Fibroblast of the conjunctiva (primary cell): ENCODE data around the gene MON1A.
"Not testable (repeated sequence)": the region's sequence is repeated elsewhere in the genome, so short reads cannot be mapped to it uniquely, and the experiment has no call there.

Source experiments
- DNase-seq: peaks from one replicate; pipeline ENCODE4 v3.0.0-alpha.2; 2010; ENCODE audit warnings: low read depth

Gene MON1A

DNA sequence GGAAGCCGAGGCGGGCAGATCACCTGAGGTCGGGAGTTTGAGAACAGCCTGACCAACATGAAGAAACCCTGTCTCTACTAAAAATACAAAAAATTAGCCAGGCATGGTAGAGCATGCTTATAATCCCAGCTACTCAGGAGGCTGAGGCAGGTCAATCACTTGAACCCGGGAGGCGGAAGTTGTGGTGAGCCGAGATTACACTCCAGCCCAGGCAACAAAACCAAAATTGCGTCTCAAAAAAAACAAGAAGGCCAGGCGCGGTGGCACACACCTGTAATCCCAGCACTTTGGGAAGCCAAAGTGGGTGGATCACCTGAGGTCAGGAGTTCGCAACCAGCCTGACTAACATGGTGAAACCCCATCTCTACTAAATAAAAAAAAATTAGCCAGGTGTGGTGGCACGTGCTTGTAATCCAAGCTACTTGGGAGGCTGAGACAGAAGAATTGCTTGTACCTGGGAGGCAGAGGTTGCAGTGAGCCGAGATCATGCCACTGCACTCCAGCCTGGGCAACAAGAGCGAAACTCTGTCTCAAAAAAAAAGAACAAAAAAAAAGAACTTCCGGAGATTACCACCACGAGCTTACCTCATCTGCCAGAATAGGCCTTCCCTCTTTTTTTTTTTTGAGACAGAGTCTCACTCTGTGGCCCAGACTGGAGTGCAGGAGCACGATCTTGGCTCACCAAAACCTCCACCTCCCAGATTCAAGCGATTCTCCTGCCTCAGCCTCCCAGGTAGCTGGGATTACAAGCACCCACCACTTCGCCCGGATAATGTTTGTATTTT is 11.6 kb downstream of the MON1A start:
- not testable (repeated sequence) for DNase-seq

DNA sequence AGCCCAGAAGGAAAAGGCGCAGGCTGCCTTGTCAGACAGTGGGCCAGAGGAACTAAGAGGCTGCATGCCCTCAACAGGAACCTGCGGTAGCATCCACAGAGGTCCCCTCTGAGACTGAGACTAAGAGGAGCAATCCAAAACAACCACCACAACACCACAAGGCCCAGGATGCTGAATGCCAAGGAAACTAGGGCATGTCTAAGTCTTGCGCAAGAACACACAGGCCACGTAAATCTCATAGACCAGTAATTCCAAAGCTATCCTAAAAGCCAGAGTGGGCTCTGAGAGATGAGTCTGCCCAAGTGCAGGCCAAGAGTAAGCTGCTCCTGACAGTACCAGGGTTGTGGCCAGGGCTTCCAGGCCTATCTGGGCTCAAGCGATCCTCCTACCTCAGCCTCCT is 12.9 kb downstream of the MON1A start:
- DNase-seq, result no peak

DNA sequence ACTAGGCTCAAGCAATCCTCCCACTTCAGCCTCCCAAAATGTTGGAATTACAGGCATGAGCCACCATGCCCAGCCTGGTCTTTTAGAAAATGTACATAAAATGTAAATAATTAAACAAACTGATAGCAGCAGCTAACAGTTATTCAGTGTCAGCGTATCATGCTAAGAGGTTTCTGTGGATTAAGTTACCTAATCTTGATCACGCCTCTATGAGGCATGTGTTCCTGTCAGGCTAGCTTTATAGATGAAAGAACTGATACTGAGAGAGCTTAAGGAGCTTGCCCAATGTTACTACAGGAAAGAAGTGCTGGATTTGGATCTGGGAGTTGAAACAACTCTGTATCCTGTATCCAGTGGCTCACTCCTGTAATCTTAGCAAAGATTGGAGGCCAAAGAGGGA is 14.7 kb downstream of the MON1A start:
- DNase-seq, result no peak

DNA sequence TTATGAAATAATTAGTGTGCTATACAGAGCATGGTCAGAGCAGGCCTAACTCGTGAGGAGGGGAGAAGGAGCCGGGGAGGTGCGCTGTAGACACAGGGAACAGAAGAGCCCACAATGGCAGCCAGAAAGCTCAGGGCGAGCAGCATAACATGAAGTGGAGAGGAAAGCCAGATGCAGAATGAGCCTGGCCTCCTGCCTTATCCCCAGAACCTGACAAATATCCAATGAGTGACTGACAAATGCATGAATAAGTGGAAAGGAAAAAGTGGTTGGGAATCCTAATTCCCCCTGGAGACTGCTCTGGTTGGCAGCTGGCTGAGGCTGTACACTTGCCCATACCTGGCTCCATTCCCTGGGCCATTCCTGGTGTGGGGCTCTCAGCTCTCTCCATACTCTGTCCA is 16.7 kb downstream of the MON1A start:
- DNase-seq, result no peak

DNA sequence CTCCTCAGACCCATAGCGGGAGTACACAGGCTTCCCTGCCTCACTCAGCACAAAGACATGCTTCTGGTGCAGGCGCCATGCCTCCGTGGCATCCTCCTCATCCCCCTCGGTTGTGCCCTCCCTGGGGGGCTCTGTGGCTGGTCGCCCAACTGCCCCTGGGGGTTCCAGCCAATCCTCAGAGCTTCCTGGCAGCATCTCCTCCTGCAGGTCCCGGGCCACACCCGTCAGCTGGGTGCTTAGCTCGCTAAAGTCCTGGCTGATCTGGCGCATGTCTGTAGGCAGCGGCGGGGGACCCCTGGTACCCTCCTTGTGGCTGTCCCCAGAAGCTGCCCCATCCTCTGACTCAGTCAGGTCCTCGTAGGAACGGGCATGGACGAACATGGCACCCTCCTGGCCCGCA is 18.0 kb downstream of the MON1A start:
- DNase-seq, result no peak

DNA sequence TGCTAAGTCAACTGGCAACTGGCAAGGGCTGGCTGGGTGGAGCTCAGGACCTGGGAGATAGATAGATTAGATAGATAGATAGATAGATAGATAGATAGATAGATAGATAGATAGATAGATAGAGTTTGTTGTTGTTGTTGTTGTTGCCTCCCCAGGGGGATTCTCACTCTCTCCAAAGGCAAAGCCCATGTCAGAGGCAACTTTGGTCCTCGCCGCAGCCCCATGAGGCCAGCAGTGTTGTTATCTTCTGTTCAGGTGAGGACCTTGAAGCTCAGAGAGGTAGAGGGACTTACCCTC is 18.5 kb downstream of the MON1A start:
- no peak for DNase-seq

DNA sequence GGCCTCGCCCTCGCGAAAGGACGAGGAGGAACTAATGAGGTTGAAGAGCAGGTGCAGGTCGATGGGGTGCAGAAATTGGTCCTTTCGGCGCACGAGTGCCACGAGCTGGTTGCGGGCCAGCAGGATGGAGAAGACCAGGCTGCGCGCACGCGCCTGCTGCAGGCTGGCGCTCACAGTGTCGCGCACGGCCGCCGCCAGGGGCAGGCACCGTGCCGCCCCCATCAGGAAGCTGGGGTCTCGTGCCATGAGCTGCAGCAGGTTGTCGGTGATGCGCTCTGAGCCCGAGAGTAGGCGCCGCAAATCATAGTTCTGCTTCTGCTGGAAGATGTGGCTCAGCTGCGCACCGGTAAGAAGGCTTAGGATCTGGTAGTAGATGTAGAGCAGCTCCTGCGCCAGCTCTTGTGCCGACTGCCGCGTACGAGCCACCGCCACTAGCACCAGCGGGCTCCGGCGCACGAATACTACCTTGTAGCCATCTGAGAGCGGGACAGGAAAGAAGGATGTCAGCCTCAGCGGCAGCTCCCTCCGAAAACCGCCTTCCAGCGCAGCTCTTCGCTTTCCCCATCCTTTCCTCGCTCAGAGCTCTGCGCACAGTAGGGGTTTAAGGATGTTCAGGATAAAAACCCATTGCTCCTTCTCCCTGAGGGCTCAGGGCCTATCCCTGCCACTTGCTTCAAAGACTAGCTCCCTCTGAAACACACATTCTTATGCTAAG is 19.0 kb downstream of the MON1A start:
- no peak for DNase-seq

DNA sequence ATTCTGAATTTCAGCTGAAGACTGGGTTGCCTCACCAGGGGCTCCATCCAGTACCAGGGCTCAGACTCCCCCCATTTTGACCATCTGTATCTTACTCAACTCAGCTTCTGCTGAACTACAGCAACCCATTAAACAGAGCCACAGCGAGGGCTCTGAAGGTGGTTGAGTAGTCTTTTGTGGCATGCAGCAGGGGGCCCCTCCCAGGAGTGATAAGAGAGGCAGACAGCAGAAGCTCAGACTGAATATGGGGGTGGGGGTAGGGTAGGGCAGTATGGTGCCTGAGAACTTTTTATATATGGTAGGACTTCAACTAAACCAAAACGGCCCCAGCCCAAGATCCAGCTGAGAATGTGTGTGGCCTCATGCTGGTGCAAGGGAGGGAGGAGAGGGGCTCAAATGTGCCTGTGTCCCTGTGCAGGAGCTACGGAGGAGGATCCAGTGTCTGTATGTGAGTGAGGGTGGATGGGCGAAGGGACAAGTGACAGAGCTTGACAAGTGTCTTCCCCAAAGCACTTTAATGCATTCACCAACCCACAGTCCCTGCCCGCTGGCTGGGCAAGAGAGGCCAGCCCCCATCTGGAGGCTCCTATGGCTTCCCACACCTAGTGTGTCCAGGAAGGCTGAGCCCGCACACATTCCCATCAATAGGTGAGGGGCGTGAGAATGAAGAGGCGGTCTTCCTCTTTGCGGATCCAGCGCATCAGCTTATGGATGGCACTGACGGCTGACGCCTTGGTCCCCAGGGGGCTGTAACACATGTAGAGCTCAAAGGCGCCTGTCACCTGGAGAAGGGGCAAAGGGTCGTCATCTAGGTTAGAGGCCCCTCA is 21.0 kb downstream of the MON1A start:
- DNase-seq, result no peak

DNA sequence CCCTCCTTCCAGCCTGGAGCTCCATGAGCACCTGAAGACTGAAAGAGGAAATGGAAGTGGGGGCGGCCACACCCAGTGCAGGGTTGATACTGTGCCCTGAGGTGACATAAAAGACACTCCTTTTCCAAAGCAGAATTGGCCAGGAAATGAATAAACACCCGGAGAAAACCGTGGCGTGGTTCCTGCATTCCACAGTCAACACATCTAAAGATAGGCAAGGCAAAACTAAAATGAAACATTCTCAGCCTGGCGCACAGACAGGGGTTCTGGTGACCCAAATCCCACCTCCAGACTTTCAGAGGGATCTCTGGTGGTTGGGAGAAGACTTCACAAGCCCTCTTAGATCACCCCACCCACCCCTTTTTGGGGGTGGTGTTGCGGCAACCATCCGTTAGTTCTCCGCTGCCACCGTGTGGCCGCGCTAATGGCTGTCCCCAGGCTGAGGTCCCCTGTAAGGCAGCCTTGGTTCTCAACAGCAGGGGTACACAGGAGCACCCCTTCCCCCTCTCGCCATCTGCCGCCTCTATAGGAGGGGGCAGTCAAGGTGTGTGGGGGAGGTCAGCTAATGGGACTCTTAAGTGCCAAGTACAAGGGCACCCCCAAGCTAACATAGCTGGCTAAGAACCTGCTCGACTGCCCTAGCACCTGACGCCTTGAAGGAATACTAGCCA is 23.4 kb downstream of the MON1A start:
- DNase-seq, result no peak

DNA sequence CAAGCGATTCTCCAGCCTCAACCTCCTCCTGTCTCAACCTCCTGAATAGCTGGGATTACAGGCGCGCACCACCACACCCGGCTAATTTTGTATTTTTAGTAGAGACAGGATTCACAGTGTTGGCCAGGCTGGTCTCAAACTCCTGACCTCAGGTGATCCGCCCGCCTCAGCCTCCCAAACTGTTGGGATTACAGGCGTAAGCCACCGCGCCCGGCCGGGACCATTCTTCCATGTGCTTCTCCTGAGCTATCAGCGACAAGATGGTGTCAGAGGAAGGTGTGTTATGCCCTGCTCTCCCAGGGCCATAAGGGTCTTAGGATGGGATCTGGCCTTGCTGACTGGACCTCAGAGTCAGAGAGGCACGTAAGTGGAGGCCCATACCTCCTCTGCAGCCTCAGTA is 25.2 kb downstream of the MON1A start:
- DNase-seq, result not testable (repeated sequence)

DNA sequence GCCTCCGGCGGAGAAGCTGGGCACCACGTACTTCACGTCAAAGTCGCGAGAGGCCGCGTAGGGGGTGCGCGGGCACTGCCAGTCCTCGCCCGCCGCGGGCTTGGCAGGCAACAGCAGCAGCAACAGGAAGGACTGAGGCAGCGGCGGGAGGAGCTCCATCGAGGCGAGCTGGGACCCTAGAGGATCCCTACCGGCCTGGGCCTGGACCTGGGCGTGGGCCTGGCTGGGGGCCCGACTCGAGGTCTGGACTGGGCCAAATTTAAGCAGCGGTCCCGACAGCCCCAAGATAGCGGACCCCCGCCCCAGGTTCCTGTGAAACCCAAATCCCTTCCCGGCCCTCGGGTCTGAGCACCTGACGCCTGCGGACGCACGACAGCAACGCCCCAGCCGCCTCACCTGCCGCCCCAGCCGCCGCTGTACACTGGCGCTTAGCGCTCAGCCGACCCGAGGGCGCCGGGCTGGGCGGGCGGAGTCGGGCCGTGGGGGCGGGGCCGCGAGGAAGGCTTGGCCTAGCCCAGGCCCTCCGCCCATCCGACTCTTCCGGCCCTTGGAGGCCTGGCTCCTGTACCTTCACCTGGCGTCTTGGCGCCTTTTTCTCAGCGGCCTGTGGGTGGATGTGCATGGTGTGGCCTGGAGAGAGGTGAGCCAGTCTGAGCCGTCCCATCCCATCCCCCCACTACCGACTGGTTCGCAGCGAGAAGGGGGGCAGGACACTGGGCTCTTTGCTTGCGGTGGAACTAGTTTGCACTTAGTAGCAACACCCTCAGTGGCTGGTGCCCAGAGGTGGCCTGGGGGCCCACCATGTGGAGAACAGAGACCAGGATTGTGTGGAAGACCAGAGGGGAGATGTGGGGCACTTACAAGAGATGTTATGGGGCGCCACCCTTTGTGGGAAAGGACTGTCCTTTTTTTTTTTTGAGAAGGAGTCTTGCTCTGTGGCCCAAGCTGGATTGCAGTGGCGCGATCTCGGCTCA is 25.9 kb downstream of the MON1A start, which contains the start of gene MST1R:
Gene MST1R (minus strand): TSS at position 423 of the 974 bp plus-strand sequence. CDS start 264 bp downstream, at position 159.
- no peak for DNase-seq

DNA sequence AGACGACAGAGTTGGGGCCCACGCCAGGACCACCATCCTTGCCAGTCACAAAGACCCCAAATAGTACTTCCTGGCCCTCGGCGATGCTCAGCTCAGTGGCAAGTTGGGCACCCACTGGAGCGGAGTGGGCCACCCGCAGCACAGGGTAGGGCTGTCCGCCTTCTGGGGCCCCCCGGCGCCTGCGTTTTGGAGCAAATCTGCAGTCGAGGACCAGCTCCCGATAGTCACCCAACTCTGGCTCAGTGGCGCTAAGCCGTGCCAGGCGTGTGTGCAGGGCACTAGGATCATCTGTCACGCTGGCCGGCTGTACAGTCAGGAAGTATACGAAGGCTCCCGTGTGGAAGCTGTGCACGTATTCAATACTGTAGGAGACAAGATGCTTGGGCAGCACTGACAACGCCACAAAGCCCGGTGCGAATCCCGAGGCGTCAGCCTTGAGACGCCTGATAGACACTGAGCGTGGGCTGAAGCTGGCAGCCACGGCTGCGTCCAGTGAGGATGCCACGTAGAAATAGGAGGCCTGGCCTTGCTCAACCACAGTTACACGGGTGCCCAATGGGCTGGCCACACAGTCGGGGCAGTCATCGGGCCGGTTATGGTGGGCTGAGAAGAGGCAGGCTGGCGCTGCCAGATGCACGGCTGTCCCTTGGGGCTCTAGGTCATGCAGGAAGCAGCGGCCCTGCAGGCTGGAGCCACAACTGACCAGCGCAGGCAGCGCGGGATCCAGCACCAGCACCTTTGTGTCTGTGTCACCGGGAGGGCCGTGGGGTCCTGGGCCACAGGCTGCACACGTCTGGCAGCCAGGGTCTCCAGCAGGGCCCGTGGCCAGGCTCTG is 26.9 kb downstream of the MON1A start:
- DNase-seq, result no peak

DNA sequence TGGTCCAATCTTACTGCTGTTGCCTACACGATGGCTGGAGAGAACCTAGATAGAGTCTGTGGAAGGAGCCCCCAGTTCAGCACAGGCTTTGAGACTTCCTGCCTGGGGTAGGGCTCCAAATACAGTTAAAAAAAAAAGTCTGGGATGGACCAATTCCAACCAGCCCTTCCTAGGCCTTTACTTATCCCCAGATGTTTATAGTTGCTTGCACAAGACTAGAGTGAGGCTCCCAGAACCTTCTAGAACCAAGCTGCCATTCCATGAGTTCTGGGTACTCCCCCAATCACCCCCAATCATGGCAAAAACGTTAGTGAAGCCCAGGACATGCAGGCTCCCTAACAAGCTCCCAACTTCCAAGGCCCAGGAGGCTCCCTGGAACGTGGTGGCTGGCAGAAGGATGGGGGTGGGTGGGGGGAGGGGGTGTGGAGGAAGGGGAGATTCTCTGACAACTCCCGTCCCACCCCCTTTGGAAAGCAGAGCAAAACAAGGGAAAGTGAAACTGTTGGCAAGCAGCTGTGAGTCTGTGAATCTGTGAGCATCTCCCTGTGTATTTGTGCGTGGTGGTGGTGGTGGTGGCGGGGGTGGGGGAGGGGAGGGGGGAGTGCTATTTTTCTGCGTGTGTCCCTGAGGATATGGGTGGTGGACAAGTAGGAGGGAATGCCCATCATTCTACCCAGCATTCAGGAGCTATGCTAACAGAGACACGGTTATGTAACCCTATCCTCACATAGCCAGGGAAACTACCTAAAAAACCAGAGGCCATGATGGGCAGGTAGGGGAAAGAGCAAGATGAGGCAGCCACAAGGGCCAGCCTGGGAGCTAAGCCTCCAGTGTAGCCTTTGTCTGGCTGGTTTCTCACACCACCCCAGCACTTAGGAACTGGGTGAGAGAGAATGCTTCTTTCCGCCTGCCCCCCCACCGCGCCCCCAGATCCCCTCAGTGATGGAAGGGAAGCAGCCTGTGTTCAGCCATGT is 28.0 kb downstream of the MON1A start:
- DNase-seq, result no peak

DNA sequence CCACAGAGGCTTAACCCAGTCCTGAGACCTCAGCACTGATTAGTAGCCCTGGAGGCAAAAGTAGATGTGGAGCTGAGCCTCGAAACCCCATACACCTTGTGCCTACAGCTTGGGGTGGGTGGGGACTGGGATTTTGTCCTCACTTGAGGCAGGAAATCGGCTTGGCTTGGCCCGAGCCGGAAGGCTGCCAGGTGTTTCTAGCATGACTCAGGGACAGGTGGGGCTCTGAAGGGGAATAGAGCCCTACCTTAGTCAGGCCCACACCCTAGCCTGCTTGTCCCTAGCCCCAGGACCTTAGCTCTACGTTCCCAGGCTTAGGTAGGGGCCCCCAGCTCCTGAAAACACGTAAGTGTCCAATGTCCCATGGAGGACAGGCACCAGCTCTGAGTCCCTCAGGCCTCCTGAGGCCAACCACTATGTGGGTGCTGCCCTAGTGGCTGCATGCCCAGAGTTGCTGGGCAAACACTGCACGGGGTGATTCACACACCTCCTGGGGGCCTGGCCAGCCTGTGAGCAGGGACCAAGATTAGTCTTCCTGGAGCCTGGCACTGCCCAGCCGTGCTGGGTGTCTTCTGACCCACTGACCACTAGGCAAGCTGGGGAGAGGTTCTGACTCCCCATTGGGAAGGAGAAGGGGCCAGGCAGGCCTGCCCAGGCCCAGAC is 29.0 kb downstream of the MON1A start:
- DNase-seq, result no peak

DNA sequence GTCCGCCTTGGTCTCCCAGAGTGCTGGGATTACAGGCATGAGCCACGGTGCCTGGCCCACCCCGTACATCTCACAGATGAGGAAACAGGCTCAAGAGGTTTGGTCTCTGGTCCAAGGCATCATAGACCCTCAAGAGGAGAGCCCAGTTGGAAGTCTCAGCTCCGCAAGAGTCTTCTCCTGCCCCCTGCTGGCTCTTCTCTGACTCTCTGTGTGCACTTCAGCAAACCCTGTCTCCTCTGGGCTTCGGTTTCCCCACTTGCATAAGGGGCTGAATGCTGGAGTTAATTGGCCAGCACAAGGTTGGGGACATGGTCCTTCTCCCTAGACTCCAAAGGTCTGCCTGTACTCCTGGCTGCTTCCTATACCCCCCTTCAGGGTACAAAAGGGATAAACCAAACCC is 29.8 kb downstream of the MON1A start:
- no peak for DNase-seq

DNA sequence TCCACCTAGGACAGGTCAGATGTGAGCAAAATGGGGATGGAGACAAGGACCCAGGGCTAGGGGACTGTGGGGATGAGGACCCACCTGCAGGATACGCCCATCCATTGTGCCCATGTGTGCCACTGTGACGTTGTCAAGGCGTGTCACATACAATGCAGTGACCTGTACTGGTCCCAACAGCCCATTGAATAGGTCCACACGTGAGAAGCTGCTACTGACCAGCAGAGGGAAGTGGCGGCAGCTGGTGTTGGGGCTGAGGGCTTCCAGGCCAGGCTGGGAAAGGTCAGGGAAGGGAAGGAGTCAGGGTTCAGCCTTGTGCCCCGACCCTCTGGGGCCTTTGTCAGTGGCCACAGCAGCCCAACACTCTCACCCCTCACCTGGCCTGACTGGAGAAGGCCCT is 30.6 kb downstream of the MON1A start:
- DNase-seq, result no peak

DNA sequence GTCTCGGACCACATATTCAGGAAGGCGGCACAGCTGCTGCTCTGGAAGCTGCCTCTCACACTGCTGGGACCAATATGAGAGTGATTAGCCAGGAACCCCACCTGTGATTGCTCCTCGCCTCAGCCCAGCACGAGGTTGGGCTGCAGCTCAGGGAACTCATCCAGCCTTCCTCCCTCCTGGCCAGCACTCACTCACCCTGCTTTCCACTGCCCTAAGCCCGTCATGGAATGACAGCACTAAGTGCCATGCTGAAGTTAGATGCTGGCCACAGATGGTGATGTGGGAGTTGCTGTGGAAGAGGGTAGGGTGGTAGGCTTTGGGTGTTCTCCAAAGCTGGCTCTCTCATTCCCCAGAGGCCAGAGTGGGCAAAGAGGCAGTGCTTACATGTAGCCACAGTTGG is 33.3 kb downstream of the MON1A start:
- no peak for DNase-seq

DNA sequence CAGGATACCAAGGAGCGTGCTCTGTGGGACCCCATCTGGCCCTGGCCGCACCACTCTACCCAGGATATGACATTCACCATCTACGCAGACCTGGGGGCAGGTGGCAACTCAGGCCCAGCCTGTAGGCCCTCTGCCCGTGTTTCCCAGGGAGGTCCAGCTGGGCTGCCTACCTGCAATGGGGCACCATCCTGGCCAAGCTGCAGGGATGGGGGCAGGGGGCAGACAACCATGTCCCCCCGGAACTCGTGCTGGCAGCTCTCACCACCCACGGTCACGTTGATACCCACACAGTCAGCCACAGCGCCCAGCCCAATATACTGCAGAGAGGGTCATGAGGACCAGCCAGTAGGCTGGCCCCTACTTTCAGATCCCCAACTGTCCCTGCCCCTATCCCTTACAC is 33.8 kb downstream of the MON1A start:
- DNase-seq, result no peak
